Stomach (tissue), 4 donors: ENCODE measurements around the gene TMEM207.

Source experiments
- CTCF ChIP-seq, 7 experiments: fragments of 450-650 bp in 4 of 7; fragments of 200-600 bp in 3 of 7; sonication (generic) in 3 of 7; IDR thresholded peaks; one replicate each; pipeline ENCODE4 v1.5.1; 2016 to 2019; ENCODE audit warnings: antibody characterized with exemption in 7 of 7, control low read depth in 2 of 7, mild to moderate bottlenecking in 1 of 7
- POLR2A ChIP-seq, 4 donors: fragments of 450-650 bp; IDR thresholded peaks; one replicate each; pipeline ENCODE4 v1.6.1; 2016; ENCODE audit warnings: antibody characterized with exemption in 4 of 4, control low read depth in 2 of 4, mild to moderate bottlenecking in 1 of 4, moderate library complexity in 1 of 4

GRCh38 chr3:190401963-190402362 is 47.7 kb downstream of the TMEM207 start:
- TF ChIP-seq CTCF (IDR thresholded peaks at IDR 0.05) (no peak), POLR2A (IDR thresholded peaks at IDR 0.05) (no peak)
